ENCODE results near the gene CIP2A.

DNA sequence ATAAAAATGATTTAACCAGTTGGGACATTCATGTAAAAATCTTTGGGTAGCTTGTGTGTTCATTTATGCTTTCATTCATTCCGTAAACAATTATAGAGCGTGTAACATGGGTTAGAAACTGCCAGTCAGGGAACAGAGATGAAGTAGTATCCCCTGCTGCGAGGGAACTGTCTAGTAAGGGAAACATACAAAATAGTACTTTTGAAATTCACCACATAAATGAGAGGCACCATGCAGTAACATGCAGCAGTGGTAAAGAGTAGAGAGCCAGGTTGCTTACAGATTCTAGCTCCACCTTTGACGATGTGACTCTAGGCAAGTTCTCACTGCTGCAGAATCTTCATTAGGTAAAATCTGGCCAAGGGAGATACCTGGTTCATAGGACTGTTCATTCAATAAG is 1.2 kb upstream of the CIP2A start:
- TF ChIP-seq, protein P1, sequence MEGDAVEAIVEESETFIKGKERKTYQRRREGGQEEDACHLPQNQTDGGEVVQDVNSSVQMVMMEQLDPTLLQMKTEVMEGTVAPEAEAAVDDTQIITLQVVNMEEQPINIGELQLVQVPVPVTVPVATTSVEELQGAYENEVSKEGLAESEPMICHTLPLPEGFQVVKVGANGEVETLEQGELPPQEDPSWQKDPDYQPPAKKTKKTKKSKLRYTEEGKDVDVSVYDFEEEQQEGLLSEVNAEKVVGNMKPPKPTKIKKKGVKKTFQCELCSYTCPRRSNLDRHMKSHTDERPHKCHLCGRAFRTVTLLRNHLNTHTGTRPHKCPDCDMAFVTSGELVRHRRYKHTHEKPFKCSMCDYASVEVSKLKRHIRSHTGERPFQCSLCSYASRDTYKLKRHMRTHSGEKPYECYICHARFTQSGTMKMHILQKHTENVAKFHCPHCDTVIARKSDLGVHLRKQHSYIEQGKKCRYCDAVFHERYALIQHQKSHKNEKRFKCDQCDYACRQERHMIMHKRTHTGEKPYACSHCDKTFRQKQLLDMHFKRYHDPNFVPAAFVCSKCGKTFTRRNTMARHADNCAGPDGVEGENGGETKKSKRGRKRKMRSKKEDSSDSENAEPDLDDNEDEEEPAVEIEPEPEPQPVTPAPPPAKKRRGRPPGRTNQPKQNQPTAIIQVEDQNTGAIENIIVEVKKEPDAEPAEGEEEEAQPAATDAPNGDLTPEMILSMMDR (IDR thresholded peaks at IDR 0.05): no peak
- TF ChIP-seq POLR2A (IDR thresholded peaks at IDR 0.05): no peak

Measured in sigmoid colon (tissue), 3 donors.